ENCODE data around the gene DNAJC17. TPM values are rescaled to one million over a fixed set of nuclear protein-coding genes. Genes with fewer than 3 reads are reported as not detected.

Gene DNAJC17
- total RNA-seq, 3 donors from 2014 or later = 18.4 to 55.8 (median 24.3) TPM

DNA sequence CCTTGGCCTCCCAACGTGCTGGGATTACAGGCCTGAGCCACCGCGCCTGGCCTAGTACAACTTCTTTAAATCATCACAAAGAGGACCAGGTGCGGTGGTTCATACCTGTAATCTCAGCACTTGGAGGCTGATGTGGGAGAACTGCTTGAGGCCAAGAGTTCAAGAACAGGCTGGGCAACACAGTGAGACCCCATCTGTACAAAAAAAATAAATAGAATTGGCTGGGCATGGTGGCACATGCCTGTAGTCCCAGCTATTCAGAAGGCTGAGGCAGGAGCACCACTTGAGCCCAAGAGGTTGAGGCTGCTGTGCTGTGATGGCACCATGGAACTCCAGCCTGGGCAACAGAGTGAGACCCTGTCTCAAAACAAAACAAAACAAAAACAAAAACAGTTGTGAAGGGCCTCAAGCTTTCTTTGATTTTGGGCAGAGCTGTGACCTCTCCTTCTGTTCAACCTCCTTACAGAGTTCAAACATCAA, 58.1 kb downstream of the DNAJC17 start:
- Histone ChIP-seq H3K27me3 (no peaks in the 10 kb centered on the region), H3K27ac (no peak overlapping the region), H3K9me3 (no peaks in the 10 kb centered on the region), H3K4me1 (no peaks in the 10 kb centered on the region), H3K4me3 (no peak overlapping the region), H3K36me3 (no peaks in the 10 kb centered on the region)
- no peak for DNase-seq (ENCODE audit: low spot score in 2 of 2)
- TF ChIP-seq POLR2AphosphoS5 (IDR thresholded peaks at IDR 0.05) (no peak), POLR2A (IDR thresholded peaks at IDR 0.05) (no peak)
- TF ChIP-seq, protein P1, sequence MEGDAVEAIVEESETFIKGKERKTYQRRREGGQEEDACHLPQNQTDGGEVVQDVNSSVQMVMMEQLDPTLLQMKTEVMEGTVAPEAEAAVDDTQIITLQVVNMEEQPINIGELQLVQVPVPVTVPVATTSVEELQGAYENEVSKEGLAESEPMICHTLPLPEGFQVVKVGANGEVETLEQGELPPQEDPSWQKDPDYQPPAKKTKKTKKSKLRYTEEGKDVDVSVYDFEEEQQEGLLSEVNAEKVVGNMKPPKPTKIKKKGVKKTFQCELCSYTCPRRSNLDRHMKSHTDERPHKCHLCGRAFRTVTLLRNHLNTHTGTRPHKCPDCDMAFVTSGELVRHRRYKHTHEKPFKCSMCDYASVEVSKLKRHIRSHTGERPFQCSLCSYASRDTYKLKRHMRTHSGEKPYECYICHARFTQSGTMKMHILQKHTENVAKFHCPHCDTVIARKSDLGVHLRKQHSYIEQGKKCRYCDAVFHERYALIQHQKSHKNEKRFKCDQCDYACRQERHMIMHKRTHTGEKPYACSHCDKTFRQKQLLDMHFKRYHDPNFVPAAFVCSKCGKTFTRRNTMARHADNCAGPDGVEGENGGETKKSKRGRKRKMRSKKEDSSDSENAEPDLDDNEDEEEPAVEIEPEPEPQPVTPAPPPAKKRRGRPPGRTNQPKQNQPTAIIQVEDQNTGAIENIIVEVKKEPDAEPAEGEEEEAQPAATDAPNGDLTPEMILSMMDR (IDR thresholded peaks at IDR 0.05) = no peak
- intact Hi-C loops (cut with DNase I; ENCODE audit: low total_unique reads) = no loop called here

- no peak for DNase-seq (ENCODE audit: low spot score in 2 of 2)
- Histone ChIP-seq H3K27me3 (no peaks in the 10 kb centered on the region), H3K36me3 (no peaks in the 10 kb centered on the region), H3K4me3 (no peak overlapping the region), H3K4me1 (no peaks in the 10 kb centered on the region), H3K9me3 (no peaks in the 10 kb centered on the region), H3K27ac (no peak overlapping the region)
- intact Hi-C loops (cut with DNase I; ENCODE audit: low total_unique reads) = no loop called here
- no peak for TF ChIP-seq POLR2A (IDR thresholded peaks at IDR 0.05)
- TF ChIP-seq, protein P1 (IDR thresholded peaks at IDR 0.05) = no peak
- TF ChIP-seq POLR2AphosphoS5 (IDR thresholded peaks at IDR 0.05) = no peak
Observed at GRCh38 chr15:40747685-40748631, 59.3 kb downstream of the DNAJC17 start.

DNA sequence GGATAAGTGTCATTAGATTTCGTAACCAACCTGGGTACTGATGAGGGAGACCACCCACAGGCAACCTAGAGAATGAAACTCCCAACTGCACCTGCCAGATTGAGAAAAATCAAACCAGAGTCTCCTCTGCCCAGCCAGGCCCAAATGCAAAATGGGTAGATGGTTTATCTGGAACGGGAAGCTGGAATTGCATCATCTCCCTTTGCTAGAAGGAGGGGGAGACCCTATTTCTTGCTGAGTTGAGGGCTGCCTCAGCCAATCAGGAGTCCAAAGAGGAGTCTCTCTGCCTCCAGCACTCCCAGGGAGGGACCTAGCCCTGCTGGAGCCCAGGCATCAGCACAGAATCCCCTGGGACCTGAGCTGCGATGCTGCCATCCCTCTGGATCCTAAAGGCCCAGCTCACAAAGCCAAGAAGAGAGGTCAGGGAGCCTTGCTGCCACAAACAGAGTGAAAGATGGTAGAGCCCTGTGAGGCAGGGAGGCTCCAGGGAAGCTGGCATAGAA, 60.3 kb downstream of the DNAJC17 start:
- TF ChIP-seq, protein P1 (IDR thresholded peaks at IDR 0.05) = no peak
- TF ChIP-seq POLR2AphosphoS5 (IDR thresholded peaks at IDR 0.05) (no peak), POLR2A (IDR thresholded peaks at IDR 0.05) (no peak)
- no peaks in the 10 kb centered on the region for H3K27me3 ChIP-seq
- intact Hi-C loops (cut with DNase I; ENCODE audit: low total_unique reads) = no loop called here
- H3K36me3 ChIP-seq = no peaks in the 10 kb centered on the region
- H3K9me3 ChIP-seq = no peaks in the 10 kb centered on the region
- no peaks in the 10 kb centered on the region for H3K4me1 ChIP-seq
- no peak for DNase-seq (ENCODE audit: low spot score in 2 of 2)
- no peak overlapping the region for H3K4me3 ChIP-seq
- H3K27ac ChIP-seq = no peak overlapping the region

DNA sequence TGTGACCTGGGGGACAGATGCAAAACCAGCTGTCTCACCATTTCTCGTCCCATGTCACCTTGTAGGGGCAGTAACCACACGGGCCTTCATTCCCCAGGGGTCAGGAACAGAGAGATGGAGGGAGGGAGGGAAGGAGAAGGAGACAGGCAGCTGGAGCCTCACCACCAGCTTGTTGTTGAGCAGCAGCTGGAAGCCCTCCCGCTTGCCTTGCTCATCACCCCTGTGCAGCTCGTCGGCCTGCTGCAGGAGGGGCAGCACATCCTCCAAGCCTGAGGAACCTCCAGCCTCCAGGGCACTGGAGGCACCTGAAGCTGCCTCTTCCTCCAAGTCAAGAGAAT, 62.5 kb downstream of the DNAJC17 start:
- intact Hi-C loops (cut with DNase I; ENCODE audit: low total_unique reads) = no loop called here
- Histone ChIP-seq H3K4me3 (no peak overlapping the region), H3K27me3 (no peaks in the 10 kb centered on the region), H3K9me3 (no peaks in the 10 kb centered on the region), H3K4me1 (no peaks in the 10 kb centered on the region), H3K36me3 (peaks cover 4% of the 10 kb centered on the region), H3K27ac (no peak overlapping the region)
- TF ChIP-seq POLR2AphosphoS5 (IDR thresholded peaks at IDR 0.05) = no peak
- TF ChIP-seq, protein P1 (IDR thresholded peaks at IDR 0.05) = no peak
- no peak for TF ChIP-seq POLR2A (IDR thresholded peaks at IDR 0.05)
- no peak for DNase-seq (ENCODE audit: low spot score in 2 of 2)
